ENCODE measurements around the gene TUBA1B. TPM values are rescaled to one million over a fixed set of nuclear protein-coding genes. Genes with fewer than 3 reads are reported as not detected.

TUBA1B gene
- total RNA-seq, 4 donors from 2014 or later, result 199 to 347 (median 240) TPM

DNA sequence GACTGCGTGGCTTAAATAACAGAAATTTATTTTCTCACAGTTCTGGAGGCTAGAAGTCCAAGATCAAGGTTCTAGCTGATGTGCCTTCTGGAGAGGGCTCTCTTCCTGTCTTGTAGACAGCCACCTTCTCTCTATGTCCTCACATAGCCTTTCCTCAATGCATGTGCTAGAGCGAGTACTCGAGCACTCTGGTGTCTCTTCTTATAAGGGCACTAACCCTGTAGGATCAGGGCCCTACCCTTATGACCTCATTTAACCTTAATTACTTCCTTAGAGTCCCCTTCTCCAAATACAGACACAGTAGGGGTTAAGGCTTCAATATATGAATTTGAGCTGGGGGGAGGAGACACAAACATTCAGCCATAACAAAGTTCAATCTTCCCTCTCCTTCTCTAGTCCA, 46.8 kb downstream of the TUBA1B start:
- no peak for DNase-seq (ENCODE audit: low spot score in 2 of 2)
- intact Hi-C loops (cut with DNase I; ENCODE audit: low total_unique reads), result loop anchor here (10.0 kb wide), 1 partner anchor 150 kb away; no protein-coding TSS in a partner anchor
- H3K4me3 ChIP-seq (ENCODE audit: low read depth, poor library complexity, severe bottlenecking), result no peak overlapping the region
- TF ChIP-seq POLR2A (IDR thresholded peaks at IDR 0.05), result no peak
- TF ChIP-seq, protein P1, sequence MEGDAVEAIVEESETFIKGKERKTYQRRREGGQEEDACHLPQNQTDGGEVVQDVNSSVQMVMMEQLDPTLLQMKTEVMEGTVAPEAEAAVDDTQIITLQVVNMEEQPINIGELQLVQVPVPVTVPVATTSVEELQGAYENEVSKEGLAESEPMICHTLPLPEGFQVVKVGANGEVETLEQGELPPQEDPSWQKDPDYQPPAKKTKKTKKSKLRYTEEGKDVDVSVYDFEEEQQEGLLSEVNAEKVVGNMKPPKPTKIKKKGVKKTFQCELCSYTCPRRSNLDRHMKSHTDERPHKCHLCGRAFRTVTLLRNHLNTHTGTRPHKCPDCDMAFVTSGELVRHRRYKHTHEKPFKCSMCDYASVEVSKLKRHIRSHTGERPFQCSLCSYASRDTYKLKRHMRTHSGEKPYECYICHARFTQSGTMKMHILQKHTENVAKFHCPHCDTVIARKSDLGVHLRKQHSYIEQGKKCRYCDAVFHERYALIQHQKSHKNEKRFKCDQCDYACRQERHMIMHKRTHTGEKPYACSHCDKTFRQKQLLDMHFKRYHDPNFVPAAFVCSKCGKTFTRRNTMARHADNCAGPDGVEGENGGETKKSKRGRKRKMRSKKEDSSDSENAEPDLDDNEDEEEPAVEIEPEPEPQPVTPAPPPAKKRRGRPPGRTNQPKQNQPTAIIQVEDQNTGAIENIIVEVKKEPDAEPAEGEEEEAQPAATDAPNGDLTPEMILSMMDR (IDR thresholded peaks at IDR 0.05), result no peak
- 97% methylated on average over 3 of the region's 3 CpGs for WGBS, 2 donors

DNA sequence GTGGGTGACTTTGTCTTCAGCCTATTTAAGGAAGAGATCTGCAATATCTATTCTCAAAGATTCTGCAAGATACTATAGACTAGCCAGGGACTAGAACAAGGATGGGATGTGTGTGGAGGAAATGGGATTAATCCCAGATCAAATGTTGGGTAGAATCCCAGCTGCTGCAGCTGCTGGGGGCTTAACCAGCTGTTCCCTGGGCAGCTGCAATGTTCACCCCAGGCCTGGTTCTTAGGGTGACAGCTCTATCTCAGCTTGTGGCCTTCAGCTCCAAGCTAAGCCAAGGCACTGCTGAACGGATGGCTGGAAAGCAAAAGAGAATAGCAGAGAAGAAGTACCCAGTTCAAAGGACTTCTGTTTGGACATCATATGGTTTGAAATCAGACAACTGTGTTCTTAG, 51.4 kb downstream of the TUBA1B start:
- intact Hi-C loops (cut with DNase I; ENCODE audit: low total_unique reads), result loop anchor here (10.0 kb wide), 1 partner anchor 155 kb away; no protein-coding TSS in a partner anchor
- no peak for TF ChIP-seq POLR2A (IDR thresholded peaks at IDR 0.05)
- TF ChIP-seq, protein P1 (IDR thresholded peaks at IDR 0.05), result no peak
- WGBS, 2 donors, result 67 to 78% methylated on average over 1 of the region's 1 CpG
- no peak for DNase-seq (ENCODE audit: low spot score in 2 of 2)
- H3K4me3 ChIP-seq (ENCODE audit: low read depth, poor library complexity, severe bottlenecking), result no peak overlapping the region

Other genes with a start within 250 kb of the TUBA1B start
- gene FKBP11, start 205.9 kb downstream of the TUBA1B start, total RNA-seq, result 1 to 10 TPM; 4.3 to 8.7 (median 7.9) TPM
- gene ARF3, start 173.9 kb downstream of the TUBA1B start, total RNA-seq, result 10 to 100 TPM; 65.1 to 89.3 (median 80.1) TPM
- 1 to 10 TPM in 3 of 4 donors, under 1 TPM in 1; 0.30 to 7.2 (median 2.0) TPM for gene WNT10B, start 159.7 kb downstream of the TUBA1B start, total RNA-seq
- not detected for gene WNT1, start 153.1 kb downstream of the TUBA1B start, total RNA-seq
- under 1 TPM in 3 of 4 donors, not detected in 1; 0.05 to 0.29 (median 0.13) TPM for gene DDN, start 132.0 kb downstream of the TUBA1B start, total RNA-seq
- 10 to 100 TPM; 30.3 to 57.8 (median 49.2) TPM for gene PRKAG1, start 112.6 kb downstream of the TUBA1B start, total RNA-seq
- 100 to 1,000 TPM in 1 of 4 donors, 10 to 100 TPM in 3; 43.2 to 169 (median 79.6) TPM for gene KMT2D, start 70.6 kb downstream of the TUBA1B start, total RNA-seq
- gene RHEBL1, start 61.4 kb downstream of the TUBA1B start, total RNA-seq, result 1 to 10 TPM; 1.4 to 2.1 (median 1.9) TPM
- under 1 TPM in 3 of 4 donors, not detected in 1; 0.23 to 0.45 (median 0.29) TPM for gene DHH, start 36.6 kb downstream of the TUBA1B start, total RNA-seq
- 100 to 1,000 TPM in 1 of 4 donors, 10 to 100 TPM in 3; 39.7 to 129 (median 49.4) TPM for gene LMBR1L, start 20.5 kb downstream of the TUBA1B start, total RNA-seq
- gene TUBA1A, start 57.7 kb upstream of the TUBA1B start, total RNA-seq, result 100 to 1,000 TPM in 2 of 4 donors, 10 to 100 TPM in 2; 68.0 to 137 (median 108) TPM
- 100 to 1,000 TPM; 211 to 475 (median 280) TPM for gene TUBA1C, start 133.7 kb upstream of the TUBA1B start, total RNA-seq
- 1 to 10 TPM in 1 of 4 donors, under 1 TPM in 2, not detected in 1; 0.19 to 1.4 (median 0.61) TPM for gene PRPH, start 163.8 kb upstream of the TUBA1B start, total RNA-seq
- 10 to 100 TPM in 1 of 4 donors, 1 to 10 TPM in 3; 2.1 to 24.2 (median 6.7) TPM for gene TROAP, start 191.9 kb upstream of the TUBA1B start, total RNA-seq
- 1 to 10 TPM in 2 of 4 donors, under 1 TPM in 1, not detected in 1; 0.62 to 2.5 (median 1.1) TPM for gene C1QL4, start 205.8 kb upstream of the TUBA1B start, total RNA-seq
- gene DNAJC22, start 215.5 kb upstream of the TUBA1B start, total RNA-seq, result under 1 TPM; 0.21 to 0.52 (median 0.35) TPM
- gene SPATS2, start 236.1 kb upstream of the TUBA1B start, total RNA-seq, result 10 to 100 TPM; 14.0 to 26.5 (median 19.6) TPM